ENCODE results near the gene MAPKAPK5. TPM values are rescaled to one million over a fixed set of nuclear protein-coding genes. Genes with fewer than 3 reads are reported as not detected.

Gene MAPKAPK5, protein sequence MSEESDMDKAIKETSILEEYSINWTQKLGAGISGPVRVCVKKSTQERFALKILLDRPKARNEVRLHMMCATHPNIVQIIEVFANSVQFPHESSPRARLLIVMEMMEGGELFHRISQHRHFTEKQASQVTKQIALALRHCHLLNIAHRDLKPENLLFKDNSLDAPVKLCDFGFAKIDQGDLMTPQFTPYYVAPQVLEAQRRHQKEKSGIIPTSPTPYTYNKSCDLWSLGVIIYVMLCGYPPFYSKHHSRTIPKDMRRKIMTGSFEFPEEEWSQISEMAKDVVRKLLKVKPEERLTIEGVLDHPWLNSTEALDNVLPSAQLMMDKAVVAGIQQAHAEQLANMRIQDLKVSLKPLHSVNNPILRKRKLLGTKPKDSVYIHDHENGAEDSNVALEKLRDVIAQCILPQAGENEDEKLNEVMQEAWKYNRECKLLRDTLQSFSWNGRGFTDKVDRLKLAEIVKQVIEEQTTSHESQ
- 50.0 to 61.6 TPM (median 56.9 TPM) in 5 replicates for total RNA-seq (2022; extraction: Qiagen RNA extraction; ENCODE audit: low read depth)

DNA sequence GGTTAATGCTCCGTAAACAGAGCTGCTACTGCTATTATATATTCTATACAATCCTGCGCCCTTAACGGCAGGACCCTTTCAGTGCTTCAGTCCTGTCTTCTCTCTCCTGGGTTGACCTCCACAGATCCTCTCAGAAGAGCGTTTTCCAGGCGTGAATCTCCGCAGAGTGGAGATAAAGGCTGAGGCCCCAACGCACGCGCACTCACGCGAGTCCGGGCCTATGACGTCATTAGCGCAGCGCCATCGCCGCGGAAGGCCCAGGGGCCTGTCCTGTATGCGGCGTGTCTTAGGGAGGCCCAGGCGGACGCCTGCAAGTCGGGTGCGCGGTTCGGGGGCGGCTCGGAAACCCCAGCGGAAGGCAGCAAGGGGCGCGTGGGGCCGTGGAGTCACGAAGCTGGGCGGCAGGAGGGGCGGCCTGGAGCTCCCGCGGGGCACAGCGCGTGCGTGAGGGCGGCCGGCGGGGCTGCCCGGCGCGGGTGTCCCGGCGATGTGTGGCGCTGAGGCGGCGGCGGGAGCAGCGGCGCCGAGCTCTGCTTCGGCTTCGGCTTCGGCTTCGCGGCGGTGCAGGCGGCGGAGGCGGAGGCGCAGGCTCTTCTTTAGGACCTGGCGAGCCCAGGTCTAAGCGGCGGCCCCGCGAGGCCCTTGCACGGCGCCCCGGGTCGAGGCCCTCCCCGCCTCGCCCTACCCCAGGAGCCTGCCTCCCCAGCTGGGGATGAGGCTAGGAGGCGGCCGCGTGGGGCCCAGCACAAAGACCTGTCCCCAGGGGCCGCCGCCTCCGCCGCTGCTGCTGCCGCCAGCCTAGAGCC lies at the start of gene MAPKAPK5:
Gene MAPKAPK5 (plus strand): TSS at position 479 of the 806 bp plus-strand sequence. CDS start 506 bp downstream, outside the sequence.

Other genes starting within 250 kb of the MAPKAPK5 start
- 42.2 to 56.6 TPM (median 51.6 TPM) in 5 replicates for gene ATXN2, start 242.9 kb upstream of the MAPKAPK5 start, total RNA-seq (2022; extraction: Qiagen RNA extraction; ENCODE audit: low read depth)
- gene BRAP, start 156.3 kb upstream of the MAPKAPK5 start, total RNA-seq (2022; extraction: Qiagen RNA extraction; ENCODE audit: low read depth): 11.2 to 14.9 TPM (median 13.0 TPM) in 5 replicates
- 9.3 to 14.7 TPM (median 11.8 TPM) in 5 replicates for gene ACAD10, start 156.2 kb upstream of the MAPKAPK5 start, total RNA-seq (2022; extraction: Qiagen RNA extraction; ENCODE audit: low read depth)
- gene ALDH2, start 75.3 kb upstream of the MAPKAPK5 start, total RNA-seq (2022; extraction: Qiagen RNA extraction; ENCODE audit: low read depth): 62.6 to 97.6 TPM (median 86.6 TPM) in 5 replicates
- gene TMEM116, start 170.9 kb downstream of the MAPKAPK5 start, total RNA-seq (2022; extraction: Qiagen RNA extraction; ENCODE audit: low read depth): 6.0 to 7.5 TPM (median 6.8 TPM) in 5 replicates
- 122 to 147 TPM (median 129 TPM) in 5 replicates for gene ERP29, start 171.2 kb downstream of the MAPKAPK5 start, total RNA-seq (2022; extraction: Qiagen RNA extraction; ENCODE audit: low read depth)

All from A549 treated with ZK216348 at 1 μM for 4 hours (cell line).